HepG2 (cell line): Measurements from ENCODE around the gene OTX1. TPM values are rescaled to one million over a fixed set of nuclear protein-coding genes. Genes with fewer than 3 reads are reported as not detected.

ENCODE experiments used
- JARID2 ChIP-seq: sonication (generic); formaldehyde crosslinking; IDR thresholded peaks from 2 replicates; pipeline ENCODE4 v1.8.1; 2023; ENCODE audit warnings: missing genetic modification reagents, inconsistent platforms; ENCODE audit not compliant: insufficient replicate concordance
- MTA1 ChIP-seq: sonication (generic); formaldehyde crosslinking; IDR thresholded peaks from 2 replicates; pipeline ENCODE4 v1.4.0; 2020; ENCODE audit warnings: missing genetic modification reagents, mild to moderate bottlenecking, borderline replicate concordance
- RERE ChIP-seq: IDR thresholded peaks from 2 replicates; pipeline ENCODE4 v1.6.1; 2016; ENCODE audit warnings: low read depth, missing genetic modification reagents, missing compliant biosample characterization
- SRY ChIP-seq: sonication (generic); formaldehyde crosslinking; IDR thresholded peaks from 2 replicates; pipeline ENCODE4 v1.8.0; 2022; ENCODE audit warnings: mild to moderate bottlenecking, missing genetic modification reagents
- USF2 ChIP-seq, 2 experiments: sonication (generic) in 1 of 2; formaldehyde crosslinking in 1 of 2; IDR thresholded peaks; 2 replicates each; pipeline versions ENCODE4 v1.5.1 to v1.6.1; 2011 to 2020; ENCODE audit warnings: borderline replicate concordance in 1 of 2, low read depth in 1 of 2, low read length in 1 of 2, mild to moderate bottlenecking in 1 of 2, missing genetic modification reagents in 1 of 2, moderate library complexity in 1 of 2
- ZNF652 ChIP-seq: IDR thresholded peaks from 2 replicates; pipeline ENCODE4 v1.6.1; 2016; ENCODE audit warnings: low read depth, borderline replicate concordance
- polyA plus RNA-seq, 8 experiments: library from polyadenylated mRNA; depleted of rRNA in 3 of 8; stranded (reverse) in 7 of 8; unstranded in 1 of 8; fragments of >200 nt; fragmentation: Illumina TruSeq in 4 of 8; extraction: Trizol in 4 of 8; gene quantifications; 2 replicates each; pipeline versions ENCODE4 v1.2.1 to v1.2.3, GENCODE V29; 2011 to 2016; ENCODE audit warnings: low read depth in 4 of 8, missing spikeins in 1 of 8, mixed read lengths in 1 of 8; ENCODE audit not compliant: insufficient read depth in 1 of 8
- total RNA-seq, 5 experiments: library from RNA; depleted of rRNA; stranded (reverse); fragments of >200 nt; fragmentation: Illumina TruSeq; extraction: Trizol; gene quantifications; 2 replicates each; pipeline ENCODE4 v1.2.3, GENCODE V29; 2016; ENCODE audit warnings: low read depth in 1 of 5

OTX1 gene
- total and polyA plus RNA-seq, 2 of the 13 experiments (the other 11 are each of a cell fraction or from before 2014, with no cell fraction given) = 1.0 to 5.0 TPM

GRCh38 chr2:63038034-63038433 is 12.6 kb upstream of the OTX1 start (continued):
- TF ChIP-seq RERE = no peak
- no peak for TF ChIP-seq ZNF652 (CRISPR knock-in tag)
- TF ChIP-seq SRY (CRISPR knock-in tag) = no peak
- no peak for TF ChIP-seq USF2 (IDR thresholded peaks at IDR 0.05; ENCODE audit: low read depth, low read length)
- TF ChIP-seq USF2 (CRISPR knock-in tag; IDR thresholded peaks at IDR 0.05; ENCODE audit: borderline replicate concordance) = no peak
- TF ChIP-seq MTA1 (CRISPR knock-in tag) = no peak
- TF ChIP-seq JARID2 (CRISPR knock-in tag) = no peak
